Type B pancreatic cell (in vitro differentiated cells): ENCODE data around the gene SNAI3. TPM values are rescaled to one million over a fixed set of nuclear protein-coding genes. Genes with fewer than 3 reads are reported as not detected.

ENCODE experiments used
- DNase-seq: peaks from one replicate; pipeline ENCODE4 v3.0.0; 2021; ENCODE audit warnings: mixed read lengths; ENCODE audit not compliant: unreplicated experiment; ENCODE audit errors: extremely low spot score
- H3K27ac Mint-ChIP-seq: 2 replicates; pipeline ENCODE4 v1.8.0; 2021; ENCODE audit warnings: mild to moderate bottlenecking, mixed read lengths
- H3K27me3 Mint-ChIP-seq: 2 replicates; pipeline ENCODE4 v1.8.0; 2021; ENCODE audit warnings: mixed read lengths
- H3K36me3 Mint-ChIP-seq: 2 replicates; pipeline ENCODE4 v1.8.0; 2021; ENCODE audit warnings: mixed read lengths
- H3K4me1 Mint-ChIP-seq: one replicate; pipeline ENCODE4 v1.8.0; 2021; ENCODE audit warnings: mixed read lengths; ENCODE audit not compliant: unreplicated experiment
- H3K4me3 Mint-ChIP-seq: 2 replicates; pipeline ENCODE4 v1.8.0; 2021; ENCODE audit warnings: mild to moderate bottlenecking, mixed read lengths
- H3K9me3 Mint-ChIP-seq: 2 replicates; pipeline ENCODE4 v1.8.0; 2021; ENCODE audit warnings: mixed read lengths
- long read RNA-seq: library from polyadenylated mRNA; unstranded; transcript quantifications from one replicate; pipeline ENCODE4 v2.0.0, GENCODE V29; 2020
- total RNA-seq: library from RNA; stranded (reverse); gene quantifications from 2 replicates; pipeline ENCODE4 v1.2.1, GENCODE V29; 2021; ENCODE audit warnings: low replicate concordance
- TF ChIP-seq, protein P1 (sequence below): fragments of 200-600 bp; sonication (generic); conservative IDR thresholded peaks from 2 replicates; pipeline ENCODE4 v1.5.0; 2021; ENCODE audit warnings: antibody characterized with exemption, mild to moderate bottlenecking

Gene SNAI3
- 0.68 and 0.79 TPM in 2 replicates for total RNA-seq
- long read RNA-seq, partial matches to known transcripts: 0 of 10 reads
- long read RNA-seq, other reads (novel, unspliced or antisense): 10 of 10 reads

GRCh38 chr16:88686439-88687253 lies at the start of gene SNAI3:
Gene SNAI3, minus strand, starts transcription at chr16:88686507. Its CDS starts 101 bp downstream, at chr16:88686406.
- TF ChIP-seq, protein P1, sequence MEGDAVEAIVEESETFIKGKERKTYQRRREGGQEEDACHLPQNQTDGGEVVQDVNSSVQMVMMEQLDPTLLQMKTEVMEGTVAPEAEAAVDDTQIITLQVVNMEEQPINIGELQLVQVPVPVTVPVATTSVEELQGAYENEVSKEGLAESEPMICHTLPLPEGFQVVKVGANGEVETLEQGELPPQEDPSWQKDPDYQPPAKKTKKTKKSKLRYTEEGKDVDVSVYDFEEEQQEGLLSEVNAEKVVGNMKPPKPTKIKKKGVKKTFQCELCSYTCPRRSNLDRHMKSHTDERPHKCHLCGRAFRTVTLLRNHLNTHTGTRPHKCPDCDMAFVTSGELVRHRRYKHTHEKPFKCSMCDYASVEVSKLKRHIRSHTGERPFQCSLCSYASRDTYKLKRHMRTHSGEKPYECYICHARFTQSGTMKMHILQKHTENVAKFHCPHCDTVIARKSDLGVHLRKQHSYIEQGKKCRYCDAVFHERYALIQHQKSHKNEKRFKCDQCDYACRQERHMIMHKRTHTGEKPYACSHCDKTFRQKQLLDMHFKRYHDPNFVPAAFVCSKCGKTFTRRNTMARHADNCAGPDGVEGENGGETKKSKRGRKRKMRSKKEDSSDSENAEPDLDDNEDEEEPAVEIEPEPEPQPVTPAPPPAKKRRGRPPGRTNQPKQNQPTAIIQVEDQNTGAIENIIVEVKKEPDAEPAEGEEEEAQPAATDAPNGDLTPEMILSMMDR: no peak
- Mint-ChIP-seq H3K36me3 (no peaks in the 10 kb centered on the region), H3K27ac (no peak within 1 kb of the TSS), H3K9me3 (no peaks in the 10 kb centered on the region), H3K4me1 (no peaks in the 10 kb centered on the region), H3K27me3 (peaks cover 54% of the 10 kb centered on the region), H3K4me3 (peak within 1 kb of the TSS; percentile 65)
- peak; percentile 86 for DNase-seq

DNA sequence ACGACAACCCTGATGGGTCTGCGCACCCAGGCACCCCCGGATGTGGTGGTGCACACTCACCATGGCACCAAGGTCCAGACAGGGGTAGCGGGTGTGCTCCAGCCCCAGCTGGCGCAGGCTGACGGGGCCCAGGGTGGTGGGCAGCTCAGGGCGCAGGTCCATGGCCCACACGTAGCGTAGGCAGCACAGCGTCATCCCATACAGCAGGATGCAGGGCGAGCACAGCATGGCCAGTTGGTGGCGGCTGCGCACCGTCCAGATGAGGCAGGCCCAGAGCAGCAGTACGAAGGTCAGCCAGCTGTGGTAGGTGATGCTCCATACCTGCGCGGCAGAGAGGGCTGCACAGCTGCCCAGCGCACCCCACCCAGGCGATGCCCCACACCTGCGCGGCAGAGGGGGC lies 49.8 kb upstream of the SNAI3 start:
- DNase-seq: no peak
- Mint-ChIP-seq H3K4me1 (no peaks in the 10 kb centered on the region), H3K27ac (no peak overlapping the region), H3K27me3 (no peaks in the 10 kb centered on the region), H3K36me3 (no peaks in the 10 kb centered on the region), H3K4me3 (no peak overlapping the region), H3K9me3 (no peaks in the 10 kb centered on the region)
- TF ChIP-seq, protein P1: no peak

GRCh38 chr16:88735616-88736015 lies 49.3 kb upstream of the SNAI3 start:
- Mint-ChIP-seq H3K4me1 (no peaks in the 10 kb centered on the region), H3K27me3 (no peaks in the 10 kb centered on the region), H3K36me3 (no peaks in the 10 kb centered on the region), H3K27ac (no peak overlapping the region), H3K9me3 (no peaks in the 10 kb centered on the region), H3K4me3 (no peak overlapping the region)
- TF ChIP-seq, protein P1: no peak
- DNase-seq: no peak

- TF ChIP-seq, protein P1: no peak
- Mint-ChIP-seq H3K4me1 (no peaks in the 10 kb centered on the region), H3K27me3 (no peaks in the 10 kb centered on the region), H3K27ac (no peak overlapping the region), H3K36me3 (no peaks in the 10 kb centered on the region), H3K4me3 (no peak overlapping the region), H3K9me3 (no peaks in the 10 kb centered on the region)
- no peak for DNase-seq
Observed at GRCh38 chr16:88735121-88735520, 48.8 kb upstream of the SNAI3 start.

DNA sequence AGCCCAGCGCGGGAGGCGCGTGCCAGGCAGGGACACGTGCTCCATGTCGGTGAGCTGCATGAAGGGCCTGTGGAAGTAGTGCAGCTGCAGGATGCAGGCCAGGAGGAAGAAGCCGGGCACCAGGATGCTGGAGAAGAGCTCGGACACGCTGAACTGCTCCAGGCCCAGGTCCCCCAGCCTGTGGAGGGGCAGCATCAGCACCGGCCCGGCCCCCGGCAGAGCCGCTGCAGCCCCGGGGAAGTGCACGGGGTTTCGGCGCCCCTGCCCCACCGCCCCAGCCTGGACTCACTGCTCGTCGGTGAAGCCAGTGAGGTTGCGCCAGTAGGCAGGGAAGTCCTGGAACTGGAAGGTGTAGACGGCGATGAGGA lies 48.0 kb upstream of the SNAI3 start:
- Mint-ChIP-seq H3K27me3 (no peaks in the 10 kb centered on the region), H3K4me1 (no peaks in the 10 kb centered on the region), H3K36me3 (no peaks in the 10 kb centered on the region), H3K27ac (no peak overlapping the region), H3K9me3 (no peaks in the 10 kb centered on the region), H3K4me3 (no peak overlapping the region)
- TF ChIP-seq, protein P1: no peak
- DNase-seq: no peak
